IMR-90 (cell line): ENCODE data around the gene EZR. TPM values are rescaled to one million over a fixed set of nuclear protein-coding genes. Genes with fewer than 3 reads are reported as not detected.

ENCODE experiments used
- ATAC-seq: fragments of 200-7000 bp; cut with Tn5 transposase; 2 replicates; pipeline ENCODE4 v1.9.1; 2020; ENCODE audit warnings: low read depth, mild to moderate bottlenecking, moderate library complexity
- BruUV-seq: library from RNA; stranded (reverse); fragments of 400-500 nt; replicated peaks from 2 replicates; lab custom pipeline; 2021; lab: Mats Ljungman, UMichigan
- CTCF ChIA-PET: fragments of 300-600 bp; formaldehyde crosslinking; extraction: SDS; loops from one replicate; lab custom pipeline; 2021; ENCODE audit warnings: antibody characterized with exemption; lab: Yijun Ruan, JAX
- POLR2A ChIA-PET: fragments of 300-600 bp; sonication (Branson Sonifier 250); formaldehyde crosslinking; loops from one replicate; lab custom pipeline; 2022; ENCODE audit warnings: antibody characterized with exemption; ENCODE audit not compliant: unreplicated experiment; lab: Charles Lee
- DNase-seq: peaks from one replicate; pipeline ENCODE4 v3.0.0; 2013
- H2AFZ ChIP-seq: replicated peaks from 2 replicates; pipeline ENCODE3; 2013; ENCODE audit warnings: low read length, mild to moderate bottlenecking; ENCODE audit not compliant: poor library complexity
- H2AK5ac ChIP-seq: 2 replicates; pipeline ENCODE4 v1.6.1; 2013; ENCODE audit warnings: low read depth, low read length, inconsistent platforms
- H2AK9ac ChIP-seq: replicated peaks from 2 replicates; pipeline ENCODE3; 2013; ENCODE audit warnings: mild to moderate bottlenecking, low read depth, low read length, moderate library complexity; ENCODE audit not compliant: poor library complexity
- H2BK120ac ChIP-seq: 2 replicates; pipeline ENCODE4 v1.6.1; 2013; ENCODE audit warnings: low read depth, low read length, inconsistent platforms
- H2BK15ac ChIP-seq: 3 replicates; pipeline ENCODE4 v1.6.1; 2013; ENCODE audit warnings: low read depth, low read length, inconsistent platforms
- H2BK20ac ChIP-seq: 2 replicates; pipeline ENCODE4 v1.6.1; 2013; ENCODE audit warnings: low read depth, mild to moderate bottlenecking, inconsistent platforms, low read length, moderate library complexity
- H2BK5ac ChIP-seq: 2 replicates; pipeline ENCODE4 v1.6.1; 2013; ENCODE audit warnings: mild to moderate bottlenecking, low read depth, low read length, inconsistent platforms; ENCODE audit not compliant: poor library complexity, severe bottlenecking
- H3K14ac ChIP-seq: replicated peaks from 2 replicates; pipeline ENCODE4 v1.6.1; 2013; ENCODE audit warnings: low read depth, low read length, inconsistent platforms
- H3K18ac ChIP-seq: 2 replicates; pipeline ENCODE4 v1.6.1; 2013; ENCODE audit warnings: low read depth, low read length, control low read depth
- H3K23ac ChIP-seq: 2 replicates; pipeline ENCODE4 v1.6.1; 2013; ENCODE audit warnings: low read depth, low read length, inconsistent platforms
- H3K27ac ChIP-seq: 2 replicates; pipeline ENCODE4 v1.5.1; 2013; ENCODE audit warnings: mild to moderate bottlenecking, control low read depth, low read length; ENCODE audit not compliant: insufficient read depth
- H3K27me3 ChIP-seq: 2 replicates; pipeline ENCODE4 v1.6.1; 2013; ENCODE audit warnings: low read length; ENCODE audit not compliant: control insufficient read depth, insufficient read depth
- H3K36me3 ChIP-seq: 2 replicates; pipeline ENCODE4 v1.6.1; 2013; ENCODE audit warnings: low read length, mixed read lengths; ENCODE audit not compliant: control insufficient read depth, insufficient read depth
- H3K4ac ChIP-seq: 2 replicates; pipeline ENCODE4 v1.6.1; 2013; ENCODE audit warnings: low read depth, low read length, inconsistent platforms
- H3K4me1 ChIP-seq: 2 replicates; pipeline ENCODE4 v1.6.1; 2013; ENCODE audit warnings: low read length, mixed read lengths; ENCODE audit not compliant: control insufficient read depth, insufficient read depth
- H3K4me2 ChIP-seq: 2 replicates; pipeline ENCODE4 v1.6.1; 2013; ENCODE audit warnings: low read depth, mild to moderate bottlenecking, control low read depth, low read length, moderate library complexity
- H3K4me3 ChIP-seq: 2 replicates; pipeline ENCODE4 v1.5.1; 2013; ENCODE audit warnings: low read depth, mild to moderate bottlenecking, control low read depth, low read length, moderate library complexity; ENCODE audit not compliant: insufficient read depth
- H3K56ac ChIP-seq: 2 replicates; pipeline ENCODE4 v1.6.1; 2013; ENCODE audit warnings: low read length, inconsistent platforms; ENCODE audit not compliant: insufficient read depth; ENCODE audit errors: extremely low read depth
- H3K79me1 ChIP-seq, 2 experiments: 2 replicates each; pipeline ENCODE4 v1.6.1; 2013; ENCODE audit warnings: low read length in 2 of 2, inconsistent platforms in 1 of 2, low read depth in 1 of 2
- H3K9ac ChIP-seq: 2 replicates; pipeline ENCODE4 v1.6.1; 2013; ENCODE audit warnings: low read depth, low read length, control low read depth
- H3K9me1 ChIP-seq: 2 replicates; pipeline ENCODE4 v1.6.1; 2013; ENCODE audit warnings: low read length, inconsistent platforms; ENCODE audit not compliant: insufficient read depth
- H3K9me3 ChIP-seq: 2 replicates; pipeline ENCODE4 v1.6.1; 2013; ENCODE audit warnings: low read length; ENCODE audit not compliant: control insufficient read depth, insufficient read depth
- H4K20me1 ChIP-seq: 2 replicates; pipeline ENCODE4 v1.6.1; 2013; ENCODE audit warnings: low read length, inconsistent platforms; ENCODE audit not compliant: insufficient read depth
- H4K5ac ChIP-seq: 2 replicates; pipeline ENCODE4 v1.6.1; 2013; ENCODE audit warnings: mild to moderate bottlenecking, low read depth, low read length, control low read depth
- H4K8ac ChIP-seq, 2 experiments: 2 replicates each; pipeline ENCODE4 v1.6.1; 2013; ENCODE audit warnings: low read depth in 2 of 2, low read length in 2 of 2, control low read depth in 1 of 2, inconsistent platforms in 1 of 2
- H4K91ac ChIP-seq: 2 replicates; pipeline ENCODE4 v1.6.1; 2013; ENCODE audit warnings: low read depth, low read length, inconsistent platforms; ENCODE audit not compliant: insufficient read depth
- BHLHE40 ChIP-seq: fragments of 150-350 bp; IDR thresholded peaks from 2 replicates; pipeline ENCODE4 v1.6.1; 2016; ENCODE audit warnings: mild to moderate bottlenecking, low read depth, low read length
- CEBPB ChIP-seq: IDR thresholded peaks from 2 replicates; pipeline ENCODE4 v1.6.1; 2012; ENCODE audit warnings: low read depth, low read length, improper control_type of control experiment
- CHD1 ChIP-seq: IDR thresholded peaks from 2 replicates; pipeline ENCODE4 v1.6.1; 2012; ENCODE audit warnings: low read depth, low read length, improper control_type of control experiment
- FOS ChIP-seq: fragments of 150-350 bp; IDR thresholded peaks from 2 replicates; pipeline ENCODE4 v1.6.1; 2016; ENCODE audit warnings: low read depth, low read length
- MAFK ChIP-seq: IDR thresholded peaks from 2 replicates; pipeline ENCODE4 v1.6.1; 2012; ENCODE audit warnings: low read depth, low read length, improper control_type of control experiment
- MAZ ChIP-seq: IDR thresholded peaks from 2 replicates; pipeline ENCODE4 v1.6.1; 2012; ENCODE audit warnings: low read depth, mild to moderate bottlenecking, low read length, improper control_type of control experiment, moderate library complexity, borderline replicate concordance
- MXI1 ChIP-seq: IDR thresholded peaks from 2 replicates; pipeline ENCODE4 v1.6.1; 2012; ENCODE audit warnings: low read depth, mild to moderate bottlenecking, low read length, moderate library complexity, borderline replicate concordance
- NFE2L2 ChIP-seq: fragments of 150-350 bp; IDR thresholded peaks from 2 replicates; pipeline ENCODE4 v1.6.1; 2016; ENCODE audit warnings: low read depth, mild to moderate bottlenecking, low read length
- POLR2A ChIP-seq: IDR thresholded peaks from 2 replicates; pipeline ENCODE4 v1.6.1; 2012; ENCODE audit warnings: mild to moderate bottlenecking, low read depth, low read length
- RAD21 ChIP-seq: IDR thresholded peaks from 2 replicates; pipeline ENCODE4 v1.6.1; 2012; ENCODE audit warnings: low read length, improper control_type of control experiment
- RCOR1 ChIP-seq: IDR thresholded peaks from 2 replicates; pipeline ENCODE4 v1.6.1; 2012; ENCODE audit warnings: mild to moderate bottlenecking, low read length, improper control_type of control experiment; ENCODE audit not compliant: insufficient replicate concordance
- RFX5 ChIP-seq: IDR thresholded peaks from 2 replicates; pipeline ENCODE4 v1.8.0; 2012; ENCODE audit warnings: low read depth, mild to moderate bottlenecking, low read length, moderate library complexity
- SMC3 ChIP-seq: fragments of 150-350 bp; IDR thresholded peaks from 2 replicates; pipeline ENCODE4 v1.6.1; 2016; ENCODE audit warnings: low read depth, mild to moderate bottlenecking, antibody characterized with exemption, low read length, moderate library complexity
- WGBS, 2 experiments: methylation state at CpG; one replicate each; pipeline versions ENCODE4 v1.1.5 to v1.1.7; 2013; ENCODE audit warnings: missing lambda C conversion rate in 2 of 2; ENCODE audit not compliant: insufficient read length in 1 of 2; ENCODE audit errors: extremely low coverage in 2 of 2; 5-methylcytosine and 5-hydroxymethylcytosine counted together
- dilution Hi-C: fragments of 300-500 bp; cut with HindIII; formaldehyde crosslinking; loops from one replicate; pipeline ENCODE4 v1.14.3; 2018; ENCODE audit warnings: low sequenced_read_pairs; ENCODE audit not compliant: unreplicated experiment
- in situ Hi-C: fragments of 300-500 bp; cut with MboI; formaldehyde crosslinking; loops from 3 replicates; pipeline ENCODE4 v1.14.3; 2019; ENCODE audit warnings: low sequenced_read_pairs, inconsistent platforms, mixed read lengths
- intact Hi-C: fragments of 100-400 bp; cut with micrococcal nuclease; formaldehyde crosslinking; loops from 2 replicates; pipeline ENCODE4 v1.10.0; 2022
- polyA plus RNA-seq, 3 experiments: library from polyadenylated mRNA; depleted of rRNA; stranded (reverse); fragments of >200 nt; gene quantifications; 2 replicates each; pipeline ENCODE4 v1.2.3, GENCODE V29; 2012; ENCODE audit warnings: low replicate concordance in 1 of 3
- total RNA-seq: library from RNA; depleted of rRNA; stranded (reverse); fragments of >200 nt; gene quantifications from 2 replicates; pipeline ENCODE4 v1.2.3, GENCODE V29; 2012
- TF ChIP-seq, protein P1 (sequence below): fragments of 150-350 bp; IDR thresholded peaks from 2 replicates; pipeline ENCODE4 v1.6.1; 2016; ENCODE audit warnings: low read depth, mild to moderate bottlenecking, low read length, moderate library complexity, borderline replicate concordance
- TF ChIP-seq, protein P2 (sequence below): fragments of 150-350 bp; IDR thresholded peaks from 2 replicates; pipeline ENCODE4 v1.6.1; 2017; ENCODE audit warnings: mild to moderate bottlenecking, antibody characterized with exemption, low read length, low read depth

The EZR gene
- total and polyA plus RNA-seq, 2 of the 4 experiments (the other 2 are of a cell fraction) = 83.8 to 145 TPM

DNA sequence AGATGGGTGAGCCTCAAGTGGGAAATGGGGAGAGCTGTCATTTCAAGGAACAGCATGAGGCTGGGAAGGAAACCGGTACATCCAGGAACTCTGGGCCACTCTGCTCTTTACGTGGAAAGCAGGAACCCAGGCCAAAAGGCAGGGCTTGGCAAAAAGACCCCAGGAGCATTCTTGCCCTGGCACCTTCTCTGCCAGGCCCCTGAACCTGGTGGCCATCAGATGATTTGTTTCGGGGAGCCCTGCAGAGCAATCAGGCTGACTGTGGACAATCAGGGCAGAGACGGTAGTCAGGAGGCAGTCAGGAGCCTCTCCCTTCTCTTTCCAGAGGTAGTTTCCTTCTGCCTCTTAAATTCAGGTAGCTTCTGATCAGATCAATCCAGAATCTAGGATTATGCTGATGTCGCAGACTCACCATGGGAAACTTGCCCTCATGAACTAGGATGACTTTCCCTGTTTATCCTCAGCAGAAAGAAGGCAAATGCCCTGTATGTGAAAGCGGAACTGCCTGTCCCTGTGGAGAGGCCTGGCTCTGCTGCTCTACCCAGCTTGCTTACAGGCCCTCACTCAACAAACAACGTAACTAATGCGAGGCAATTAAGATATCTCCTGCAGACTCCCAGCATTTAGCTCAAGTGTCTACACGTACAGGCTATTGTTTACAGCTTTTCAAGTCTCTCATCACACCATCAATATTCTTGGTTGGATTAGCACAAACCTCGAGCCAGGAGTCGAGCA lies 36.6 kb downstream of the EZR start:
- H3K36me3 ChIP-seq = peaks cover 48% of the 10 kb centered on the region
- no peak overlapping the region for H3K4me2 ChIP-seq
- H4K91ac ChIP-seq = no peak overlapping the region
- H3K9ac ChIP-seq = no peak overlapping the region
- DNase-seq (no peak), ATAC-seq (no peak)
- H4K20me1 ChIP-seq = 0 out of 2 replicates have a peak, but pooled peaks cover 4% of the 10 kb centered on the region
- peak overlapping the region; percentile 22 for H2AK9ac ChIP-seq
- no peak overlapping the region for H2BK15ac ChIP-seq
- CTCF ChIA-PET = no interaction called here
- H3K4me1 ChIP-seq = peaks cover 2% of the 10 kb centered on the region; the same call in 1 of the 2 replicates
- intact Hi-C loops (no loop called here), dilution Hi-C loops (no loop called here), in situ Hi-C loops (no loop called here)
- H3K9me1 ChIP-seq = peaks cover 4% of the 10 kb centered on the region
- POLR2A ChIA-PET = no interaction called here
- no peak overlapping the region for H3K23ac ChIP-seq
- H2AFZ ChIP-seq = no peak overlapping the region
- no peak overlapping the region for H3K4ac ChIP-seq
- no peak overlapping the region for H2BK20ac ChIP-seq
- no peak overlapping the region for H2BK120ac ChIP-seq
- no peak overlapping the region for H3K4me3 ChIP-seq
- H2AK5ac ChIP-seq = no peak overlapping the region
- H3K27ac ChIP-seq = no peak overlapping the region
- H3K56ac ChIP-seq = no peak overlapping the region
- H4K8ac ChIP-seq = no peak overlapping the region
- BruUV-seq = no TSS peak
- H2BK5ac ChIP-seq = no peak overlapping the region
- no peaks in the 10 kb centered on the region for H3K9me3 ChIP-seq
- no peak overlapping the region for H4K5ac ChIP-seq
- H3K14ac ChIP-seq = no peak overlapping the region
- WGBS, 2 experiments = 94% methylated on average over 3 of the region's 11 CpGs; no CpG with 5 or more reads in 1 of the 2 experiments
- no peaks in the 10 kb centered on the region for H3K27me3 ChIP-seq
- peaks cover 12 to 43% of the 10 kb centered on the region in 2 experiments; a peak in 3 of 4 replicates for H3K79me1 ChIP-seq
- no peak overlapping the region for H3K18ac ChIP-seq
- no peak for TF ChIP-seq RAD21
- TF ChIP-seq FOS = no peak
- no peak for TF ChIP-seq MAFK
- no peak for TF ChIP-seq NFE2L2
- no peak for TF ChIP-seq SMC3
- no peak for TF ChIP-seq MAZ
- TF ChIP-seq CEBPB = no peak
- TF ChIP-seq CHD1 = no peak
- TF ChIP-seq POLR2A = no peak
- no peak for TF ChIP-seq BHLHE40
- no peak for TF ChIP-seq RFX5
- TF ChIP-seq, protein P1, sequence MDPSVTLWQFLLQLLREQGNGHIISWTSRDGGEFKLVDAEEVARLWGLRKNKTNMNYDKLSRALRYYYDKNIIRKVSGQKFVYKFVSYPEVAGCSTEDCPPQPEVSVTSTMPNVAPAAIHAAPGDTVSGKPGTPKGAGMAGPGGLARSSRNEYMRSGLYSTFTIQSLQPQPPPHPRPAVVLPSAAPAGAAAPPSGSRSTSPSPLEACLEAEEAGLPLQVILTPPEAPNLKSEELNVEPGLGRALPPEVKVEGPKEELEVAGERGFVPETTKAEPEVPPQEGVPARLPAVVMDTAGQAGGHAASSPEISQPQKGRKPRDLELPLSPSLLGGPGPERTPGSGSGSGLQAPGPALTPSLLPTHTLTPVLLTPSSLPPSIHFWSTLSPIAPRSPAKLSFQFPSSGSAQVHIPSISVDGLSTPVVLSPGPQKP = no peak
- TF ChIP-seq MXI1 = no peak
- TF ChIP-seq, protein P2, sequence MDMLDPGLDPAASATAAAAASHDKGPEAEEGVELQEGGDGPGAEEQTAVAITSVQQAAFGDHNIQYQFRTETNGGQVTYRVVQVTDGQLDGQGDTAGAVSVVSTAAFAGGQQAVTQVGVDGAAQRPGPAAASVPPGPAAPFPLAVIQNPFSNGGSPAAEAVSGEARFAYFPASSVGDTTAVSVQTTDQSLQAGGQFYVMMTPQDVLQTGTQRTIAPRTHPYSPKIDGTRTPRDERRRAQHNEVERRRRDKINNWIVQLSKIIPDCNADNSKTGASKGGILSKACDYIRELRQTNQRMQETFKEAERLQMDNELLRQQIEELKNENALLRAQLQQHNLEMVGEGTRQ = no peak
- no peak for TF ChIP-seq RCOR1
